HG03342 (cell line): ENCODE measurements around the gene SLC5A10.
"Not testable (repeated sequence)": the region's sequence is repeated elsewhere in the genome, so short reads cannot be mapped to it uniquely, and the experiment has no call there.

Source experiments
- ATAC-seq: cut with Tn5 transposase; IDR thresholded peaks from one replicate; pipeline ENCODE4 v1.9.1; 2021; ENCODE audit warnings: mild to moderate bottlenecking, moderate library complexity; ENCODE audit not compliant: unreplicated experiment

Gene SLC5A10

DNA sequence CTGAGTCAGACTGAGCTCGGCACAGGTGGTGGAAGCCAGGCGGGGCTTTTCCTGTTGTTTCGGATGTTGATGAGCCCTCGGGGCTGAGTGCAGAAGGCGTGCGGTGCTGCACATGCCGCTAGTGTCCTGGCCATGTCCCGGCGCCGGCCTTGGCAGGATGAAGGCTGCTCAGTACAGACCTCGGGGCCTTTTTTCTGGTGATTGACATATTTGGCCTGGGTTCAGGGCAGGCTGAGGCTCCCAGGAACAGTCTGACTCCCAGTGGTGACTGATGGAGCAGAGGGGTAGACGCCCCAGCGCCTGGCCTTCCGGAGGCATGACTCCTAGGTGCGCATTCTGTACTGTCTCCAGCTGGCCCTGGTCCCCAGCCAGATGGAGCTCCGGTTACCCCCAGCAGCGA, 86.0 kb downstream of the SLC5A10 start:
- not testable (repeated sequence) for ATAC-seq

DNA sequence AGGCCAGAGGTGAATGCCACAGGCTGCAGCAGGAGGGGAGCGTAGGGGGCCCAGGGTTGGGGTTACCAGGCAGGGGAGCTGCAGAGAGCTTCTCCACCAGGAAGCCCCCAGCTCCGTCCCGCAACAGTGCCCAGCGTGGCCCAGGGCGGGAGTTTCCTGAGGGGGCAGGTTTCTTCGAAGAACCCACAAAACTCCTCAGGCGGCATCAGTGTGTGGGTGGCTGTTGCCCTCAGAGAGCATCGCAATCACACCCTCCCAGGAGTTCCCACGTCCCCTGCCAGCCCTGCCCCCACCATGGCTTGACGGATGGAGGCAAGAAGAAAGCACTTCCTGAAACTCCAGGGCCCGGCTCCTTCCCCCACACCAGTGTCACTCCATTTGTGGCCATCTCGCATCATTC, 86.8 kb downstream of the SLC5A10 start:
- not testable (repeated sequence) for ATAC-seq

DNA sequence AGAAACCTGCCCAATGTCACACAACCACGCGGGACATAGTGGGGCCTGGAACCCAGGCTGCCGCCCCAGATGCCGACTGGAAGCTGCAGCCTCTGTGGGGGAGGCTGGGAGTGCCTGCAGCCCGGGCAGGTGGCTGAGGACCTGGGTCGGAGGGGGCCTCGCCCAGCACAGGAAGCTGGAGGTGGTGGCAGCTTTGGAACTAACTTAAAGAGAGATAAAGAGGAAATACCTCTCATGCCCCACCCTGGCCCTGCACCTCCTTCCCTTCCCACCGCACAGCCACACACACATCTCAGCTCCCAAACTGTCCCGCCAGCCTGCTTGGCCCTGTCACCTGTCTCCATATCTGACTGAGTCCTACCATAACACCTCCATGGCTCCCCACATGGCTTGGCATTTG, 88.4 kb downstream of the SLC5A10 start:
- not testable (repeated sequence) for ATAC-seq

DNA sequence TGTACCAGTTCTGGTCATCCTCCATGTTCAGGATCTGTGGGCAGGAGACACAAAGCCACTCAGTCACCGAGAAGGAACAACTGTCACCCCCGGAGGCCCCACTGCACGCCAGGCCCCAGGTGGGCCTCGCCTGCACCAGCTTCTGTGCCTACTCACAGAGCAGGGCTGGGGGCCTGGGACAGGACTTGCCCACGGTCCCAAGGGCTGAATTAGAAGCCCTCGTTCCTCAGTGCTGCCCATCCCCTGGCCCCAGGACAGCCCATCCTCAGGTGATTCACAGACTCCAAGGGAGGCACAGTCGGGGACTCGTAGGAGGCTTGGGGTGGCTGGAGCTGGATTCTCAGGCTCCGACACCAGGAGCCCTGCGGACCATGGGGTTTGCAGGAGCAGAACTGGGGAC, 89.9 kb downstream of the SLC5A10 start:
- not testable (repeated sequence) for ATAC-seq

DNA sequence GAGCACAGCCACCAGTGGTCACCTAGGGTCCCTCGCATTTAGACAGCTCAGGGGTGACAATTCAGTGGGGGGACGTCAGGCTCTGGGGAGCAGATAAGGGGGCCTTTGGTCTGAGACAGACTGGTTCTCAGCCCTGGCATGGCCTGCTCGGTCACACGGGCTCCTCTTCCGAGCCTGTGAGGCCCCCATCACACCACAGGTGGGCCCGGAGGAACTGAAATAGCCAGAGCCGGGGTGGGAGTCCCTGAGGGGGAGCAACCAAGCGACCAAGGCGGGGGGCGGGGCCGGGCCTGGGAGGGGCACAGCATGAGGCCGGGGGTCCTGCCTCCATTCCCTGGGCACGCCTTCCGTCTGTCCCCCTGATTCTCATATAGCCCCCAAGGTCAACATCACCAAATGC, 90.4 kb downstream of the SLC5A10 start:
- not testable (repeated sequence) for ATAC-seq

DNA sequence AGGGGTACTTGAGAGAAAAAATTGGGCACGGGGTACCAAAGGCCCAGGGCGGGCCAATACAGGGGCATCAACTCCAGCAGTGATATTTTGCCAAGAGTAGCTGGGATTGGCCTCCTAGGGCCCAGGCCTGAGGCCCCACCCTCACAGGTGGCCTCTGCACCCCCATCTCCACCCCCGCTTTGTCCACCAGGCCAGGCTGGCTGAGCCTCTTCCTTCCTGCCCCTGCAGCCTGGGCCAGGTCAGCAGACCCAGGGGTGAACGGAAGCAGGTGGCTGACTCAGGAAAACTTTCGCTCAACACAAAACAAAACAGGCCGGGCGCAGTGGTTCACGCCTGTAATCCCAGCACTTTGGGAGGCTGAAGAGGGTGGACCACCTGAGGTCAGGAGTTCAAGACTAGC, 91.1 kb downstream of the SLC5A10 start:
- not testable (repeated sequence) for ATAC-seq

DNA sequence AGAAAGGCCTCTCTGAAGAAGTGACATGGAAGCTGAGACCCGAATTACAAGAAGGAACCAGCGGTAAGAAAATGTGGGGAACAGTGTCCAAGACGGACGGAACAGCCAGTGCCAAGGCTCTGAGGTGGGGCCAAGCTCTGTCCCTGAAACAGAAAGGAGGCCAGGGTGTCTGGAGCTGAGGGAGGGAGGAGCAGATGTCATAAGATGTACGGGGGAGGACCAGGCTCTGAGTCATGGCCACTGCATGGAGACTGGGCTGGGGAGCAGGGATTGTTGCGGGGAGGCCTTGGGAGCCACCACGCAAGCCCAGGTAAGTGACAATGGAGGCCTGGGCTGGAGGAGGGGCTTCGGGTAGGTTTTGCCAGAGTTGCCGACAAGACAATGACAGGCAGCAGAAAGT, 92.7 kb downstream of the SLC5A10 start:
- ATAC-seq, result not testable (repeated sequence)

DNA sequence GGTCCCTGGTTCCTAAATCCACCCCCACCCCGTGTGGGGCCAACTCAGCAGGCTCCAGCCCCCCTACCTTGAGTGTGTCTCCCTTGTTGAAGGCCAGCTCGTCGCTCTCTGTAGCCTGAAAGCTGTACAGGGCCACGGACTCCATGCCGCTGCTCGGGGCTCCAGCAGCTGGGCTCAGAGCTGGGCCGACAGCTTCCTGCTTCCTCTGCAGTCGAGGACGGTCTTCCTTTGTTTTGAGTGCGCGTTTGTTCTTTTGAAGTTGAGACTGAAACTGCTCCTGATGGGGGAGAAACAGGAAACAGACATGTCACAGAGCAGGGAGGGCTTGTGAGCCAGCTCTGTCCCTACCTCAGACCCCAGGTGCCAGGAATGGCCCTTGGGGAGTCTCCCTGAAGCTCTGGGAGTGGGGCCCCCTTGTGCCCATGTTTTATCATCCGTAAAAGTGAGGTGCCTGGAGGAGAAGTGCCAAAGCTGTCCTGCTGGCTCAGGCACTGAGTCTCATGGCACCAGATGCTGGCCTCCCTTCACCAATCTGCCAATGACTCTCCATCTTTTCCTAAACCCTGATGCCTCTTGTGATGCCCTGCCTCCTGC, 94.9 kb downstream of the SLC5A10 start, which contains the start of gene GRAP:
TSS of gene GRAP (minus strand) at position 176 of the 594 bp plus-strand sequence. CDS start at position 145, 31 bp downstream.
- not testable (repeated sequence) for ATAC-seq

DNA sequence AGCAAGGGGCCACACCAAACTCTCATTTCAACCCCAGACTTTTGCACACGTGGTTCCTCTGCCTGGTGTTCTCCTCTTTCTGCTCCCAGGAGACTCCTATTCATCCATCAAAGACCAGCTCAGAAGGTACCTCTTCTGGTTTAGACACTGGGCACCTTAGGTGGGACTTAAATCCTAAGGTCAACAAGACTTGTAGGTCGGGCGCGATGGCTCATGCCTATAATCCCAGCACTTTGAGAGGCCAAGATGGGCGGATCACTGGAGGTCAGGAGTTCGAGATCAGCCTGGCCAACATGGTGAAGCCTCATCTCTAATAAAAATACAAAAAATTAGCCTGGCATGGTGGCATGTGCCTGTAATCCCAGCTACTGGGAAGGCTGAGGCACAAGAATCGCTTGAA, 95.5 kb downstream of the SLC5A10 start:
- ATAC-seq, result not testable (repeated sequence)

DNA sequence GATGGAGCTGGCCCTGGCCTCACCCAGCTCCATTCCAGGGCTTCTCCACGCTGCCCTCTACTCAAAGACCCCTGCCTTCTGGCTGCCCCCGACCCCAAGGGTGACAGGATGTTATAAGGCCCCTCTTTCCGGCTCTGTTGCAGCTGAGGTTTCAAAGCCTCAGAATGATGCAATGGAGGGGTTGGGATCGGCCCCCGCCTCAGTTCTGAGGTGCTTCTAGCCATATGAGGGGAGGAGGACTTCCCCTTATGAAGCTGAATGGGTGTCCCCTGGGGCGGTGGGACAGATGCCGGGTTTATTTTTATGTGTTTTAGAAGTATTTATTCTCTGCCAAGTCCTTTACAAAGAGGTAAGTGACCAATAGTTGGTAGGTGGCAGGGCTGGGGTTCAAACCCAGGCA, 96.9 kb downstream of the SLC5A10 start:
- not testable (repeated sequence) for ATAC-seq

DNA sequence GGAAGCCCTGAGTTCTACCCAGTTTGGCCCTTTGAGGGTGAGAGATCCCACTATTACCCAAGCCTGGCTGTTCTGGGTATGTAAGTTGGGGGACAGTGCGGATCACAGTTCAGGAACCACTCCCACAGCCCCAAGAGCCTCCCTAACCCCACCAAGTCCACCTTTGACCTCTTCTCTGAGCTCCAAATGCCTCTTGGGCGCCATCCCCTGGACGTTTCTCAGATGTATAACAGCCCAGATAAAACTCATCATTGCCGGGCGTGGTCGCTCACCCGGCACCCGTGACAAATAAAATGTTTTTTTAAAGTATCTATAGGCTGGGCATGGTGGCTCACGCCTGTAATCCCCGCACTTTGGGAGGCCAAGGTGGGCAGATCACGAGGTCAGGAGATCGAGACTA, 103.5 kb downstream of the SLC5A10 start:
- not testable (repeated sequence) for ATAC-seq

DNA sequence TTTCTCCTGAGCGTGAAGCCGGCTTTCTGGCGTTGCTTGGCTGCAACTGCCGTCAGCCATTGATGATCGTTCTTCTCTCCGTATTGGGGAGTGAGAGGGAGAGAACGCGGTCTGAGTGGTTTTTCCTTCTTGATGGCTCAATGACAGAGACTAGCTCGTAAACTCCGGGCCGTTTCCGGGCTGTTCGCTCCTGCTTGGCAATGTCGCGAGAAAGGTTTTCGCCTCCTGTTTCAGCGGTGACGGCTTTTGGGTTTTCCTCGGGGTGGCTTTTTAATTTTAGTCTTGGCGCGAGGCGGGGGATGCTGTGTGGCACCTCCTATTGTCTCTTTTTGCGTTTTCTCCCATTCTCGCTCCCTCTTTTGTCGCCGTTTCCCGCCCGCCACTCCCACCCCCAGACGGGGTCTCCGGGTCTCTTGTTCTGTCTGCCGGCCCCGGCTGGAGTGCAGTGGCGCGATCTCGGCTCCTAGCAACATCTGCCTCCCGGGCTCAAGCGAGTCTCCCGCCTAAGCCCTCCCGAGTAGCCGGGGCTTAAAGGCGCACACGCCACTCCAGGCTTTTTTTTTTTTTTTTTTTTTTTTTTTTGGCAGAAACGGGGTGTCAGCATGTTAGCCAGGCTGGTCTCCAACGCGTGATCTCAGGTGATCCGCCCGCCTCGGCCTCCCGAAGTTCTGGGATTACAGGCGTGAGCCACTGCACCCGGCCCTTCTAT, 110.2 kb downstream of the SLC5A10 start:
- ATAC-seq, result peak; percentile 32

DNA sequence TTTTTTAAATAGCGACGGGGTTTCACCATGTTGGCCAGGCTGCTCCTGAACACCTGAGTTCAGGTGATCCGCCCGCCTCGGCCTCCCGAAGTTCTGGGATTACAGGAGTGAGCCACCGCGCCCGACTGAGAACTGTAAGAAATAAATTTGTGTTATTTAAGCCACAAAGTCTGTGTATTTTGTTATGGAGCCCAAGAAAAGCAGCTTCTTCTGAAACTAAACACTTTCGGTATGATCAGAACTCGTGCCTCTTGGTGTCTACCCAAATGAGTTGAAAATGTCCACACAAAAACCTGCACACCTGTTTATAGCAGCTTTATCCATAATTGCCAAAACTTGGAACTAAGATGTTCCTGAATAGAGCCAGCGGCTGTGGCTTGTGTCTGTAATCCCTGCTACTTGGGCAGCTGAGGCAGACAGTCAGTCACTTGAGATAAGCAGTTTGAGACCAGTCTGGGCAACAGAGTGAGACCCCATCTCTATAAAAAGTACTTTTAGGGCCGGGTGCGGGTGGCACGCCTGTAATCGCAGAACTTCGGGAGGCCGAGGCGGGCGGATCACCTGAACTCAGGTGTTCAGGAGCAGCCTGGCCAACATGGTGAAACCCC, 110.9 kb downstream of the SLC5A10 start:
- ATAC-seq, result peak; percentile 78

DNA sequence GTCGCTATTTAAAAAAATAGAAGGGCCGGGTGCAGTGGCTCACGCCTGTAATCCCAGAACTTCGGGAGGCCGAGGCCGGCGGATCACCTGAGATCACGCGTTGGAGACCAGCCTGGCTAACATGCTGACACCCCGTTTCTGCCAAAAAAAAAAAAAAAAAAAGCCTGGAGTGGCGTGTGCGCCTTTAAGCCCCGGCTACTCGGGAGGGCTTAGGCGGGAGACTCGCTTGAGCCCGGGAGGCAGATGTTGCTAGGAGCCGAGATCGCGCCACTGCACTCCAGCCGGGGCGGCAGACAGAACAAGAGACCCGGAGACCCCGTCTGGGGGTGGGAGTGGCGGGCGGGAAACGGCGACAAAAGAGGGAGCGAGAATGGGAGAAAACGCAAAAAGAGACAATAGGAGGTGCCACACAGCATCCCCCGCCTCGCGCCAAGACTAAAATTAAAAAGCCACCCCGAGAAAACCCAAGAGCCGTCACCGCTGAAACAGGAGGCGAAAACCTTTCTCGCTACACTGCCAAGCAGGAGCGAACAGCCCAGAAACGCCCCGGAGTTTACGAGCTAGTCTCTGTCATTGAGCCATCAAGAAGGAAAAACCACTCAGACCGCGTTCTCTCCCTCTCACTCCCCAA, 111.5 kb downstream of the SLC5A10 start:
- peak; percentile 38 for ATAC-seq

DNA sequence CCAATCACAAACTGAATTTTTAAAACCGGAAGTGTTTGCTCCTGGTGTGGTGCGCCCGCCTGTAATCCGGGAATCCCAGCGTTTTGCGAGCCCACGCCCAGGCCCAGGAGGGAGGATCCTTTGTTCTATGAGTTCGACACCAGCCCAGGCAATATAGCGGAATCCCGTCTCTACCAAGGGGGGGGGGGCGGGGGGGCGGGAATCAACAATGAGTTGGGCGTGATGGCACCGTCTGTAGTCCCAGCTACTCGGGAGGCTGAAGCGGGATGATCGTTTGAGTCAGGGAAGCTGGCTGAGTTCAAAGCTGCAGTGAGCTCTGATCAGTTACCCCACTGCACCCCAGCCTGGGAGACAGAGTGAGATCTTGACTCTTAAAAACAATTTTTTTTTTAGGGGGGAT, 112.4 kb downstream of the SLC5A10 start:
- not testable (repeated sequence) for ATAC-seq

DNA sequence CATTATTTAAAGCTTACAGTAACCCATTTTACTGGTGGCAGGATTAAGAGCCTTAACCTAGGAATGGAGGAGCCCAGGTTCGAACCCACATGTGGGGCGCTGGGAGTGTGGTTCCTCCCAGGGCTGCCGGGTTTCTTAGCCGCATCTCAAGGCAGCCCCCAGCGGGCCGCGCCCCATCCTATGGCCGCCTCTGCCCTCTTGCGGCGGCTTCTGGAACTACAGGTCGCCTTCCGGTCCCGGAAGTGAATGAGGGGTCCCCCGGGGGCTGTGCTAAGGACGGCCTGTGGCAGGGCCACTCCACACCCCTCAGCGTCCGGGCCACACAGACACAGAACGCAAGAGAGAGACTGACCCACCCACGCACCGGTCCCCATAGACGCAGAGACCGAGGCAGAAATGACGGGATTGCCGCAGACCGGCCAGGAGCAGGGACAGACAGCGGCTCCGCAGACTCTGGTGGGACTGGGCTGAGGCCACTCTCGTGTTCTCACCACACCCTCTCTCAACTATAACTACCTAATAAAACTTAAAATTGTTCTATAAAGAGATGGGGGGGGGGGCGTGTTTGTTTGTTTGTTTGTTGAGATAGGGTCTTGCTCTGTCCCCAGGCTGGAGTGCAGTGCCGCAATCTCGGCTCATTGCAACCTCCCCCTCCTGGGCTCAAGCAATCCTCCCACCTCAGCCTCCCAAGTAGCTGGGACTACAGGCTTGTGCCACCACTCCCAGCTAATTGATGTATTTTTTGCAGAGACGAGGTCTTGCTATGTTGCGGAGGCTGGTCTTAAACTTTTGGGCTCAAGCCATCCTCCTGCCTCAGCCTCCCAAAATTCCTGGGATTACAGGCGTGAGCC, 118.6 kb downstream of the SLC5A10 start:
- peak; percentile 88 for ATAC-seq
